H1 (cell line): Measurements from ENCODE around the gene PTPRD.

ENCODE experiments used
- BCL11A ChIP-seq, 2 experiments: IDR thresholded peaks; one replicate each; pipeline ENCODE4 v1.6.1; 2011; ENCODE audit warnings: low read depth in 2 of 2, low read length in 2 of 2, mild to moderate bottlenecking in 2 of 2
- BRCA1 ChIP-seq: IDR thresholded peaks from 2 replicates; pipeline ENCODE4 v1.6.1; 2012; ENCODE audit warnings: low read depth, low read length, improper control_type of control experiment
- CBX8 ChIP-seq: fragments of 300-800, 300-1000 bp; sonication (generic); IDR thresholded peaks from 2 replicates; pipeline ENCODE4 v1.7.1; 2016; ENCODE audit warnings: low read depth, low read length, borderline replicate concordance
- EP300 ChIP-seq, 2 experiments: IDR thresholded peaks; 1 replicate in 1 of 2; 2 replicates in 1 of 2; pipeline ENCODE4 v1.6.1; 2011 to 2012; ENCODE audit warnings: low read depth in 2 of 2, low read length in 2 of 2, mild to moderate bottlenecking in 2 of 2, borderline replicate concordance in 1 of 2, inconsistent platforms in 1 of 2, moderate library complexity in 1 of 2
- EZH2 ChIP-seq: fragments of 200-600 bp; sonication (generic); IDR thresholded peaks from 2 replicates; pipeline ENCODE4 v1.7.1; 2012; ENCODE audit warnings: low read depth, mild to moderate bottlenecking, moderate library complexity, low read length, inconsistent platforms; ENCODE audit not compliant: severe bottlenecking
- POLR2A ChIP-seq, 2 experiments: IDR thresholded peaks; 1 replicate in 1 of 2; 2 replicates in 1 of 2; pipeline ENCODE4 v1.6.1; 2011; ENCODE audit warnings: low read depth in 2 of 2, low read length in 2 of 2, mild to moderate bottlenecking in 2 of 2; ENCODE audit errors: control extremely low read depth in 1 of 2
- SIN3A ChIP-seq, 2 experiments: IDR thresholded peaks in 1 of 2; conservative IDR thresholded peaks in 1 of 2; 2 replicates each; pipeline ENCODE4 v1.6.1; 2011 to 2012; ENCODE audit warnings: low read length in 2 of 2, improper control_type of control experiment in 1 of 2, low read depth in 1 of 2, mild to moderate bottlenecking in 1 of 2
- SP1 ChIP-seq: IDR thresholded peaks from 2 replicates; pipeline ENCODE4 v1.6.1; 2011; ENCODE audit warnings: low read depth, low read length
- ZNF274 ChIP-seq: IDR thresholded peaks from 2 replicates; pipeline ENCODE4 v1.7.0; 2012; ENCODE audit warnings: low read length, borderline replicate concordance; ENCODE audit errors: extremely low read depth
- TF ChIP-seq, protein P1 (sequence below), 3 experiments: IDR thresholded peaks; 1 replicate in 2 of 3; 2 replicates in 1 of 3; pipeline versions ENCODE4 v1.5.1 to v1.6.1; 2011; ENCODE audit warnings: low read length in 3 of 3, mild to moderate bottlenecking in 3 of 3, inconsistent platforms in 2 of 3, low read depth in 1 of 3, moderate library complexity in 1 of 3; ENCODE audit not compliant: insufficient read depth in 1 of 3; ENCODE audit errors: control extremely low read depth in 1 of 3
- TF ChIP-seq, protein P2 (sequence below): IDR thresholded peaks from 2 replicates; pipeline ENCODE4 v1.6.1; 2011; ENCODE audit warnings: low read depth, mild to moderate bottlenecking, low read length; ENCODE audit not compliant: insufficient read depth

DNA sequence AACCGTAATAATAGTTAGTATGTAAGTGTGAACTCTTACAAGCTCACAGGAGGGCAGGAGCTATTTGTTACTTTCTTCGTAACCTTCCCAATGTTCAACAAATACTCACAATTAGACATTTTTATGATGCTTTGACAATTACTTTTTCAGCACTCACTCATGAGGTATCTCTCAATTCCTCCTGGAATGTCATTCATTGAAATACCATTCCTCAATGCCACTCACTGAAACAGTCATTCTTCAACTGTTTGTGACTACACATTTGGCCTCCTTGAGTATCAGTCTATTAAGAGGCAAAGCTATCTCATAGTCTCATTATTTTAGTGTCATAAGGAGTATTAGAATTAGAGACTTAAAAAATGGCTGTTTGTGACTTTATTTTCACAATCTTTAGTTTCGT is 2079.1 kb downstream of the PTPRD start:
- TF ChIP-seq, protein P1, sequence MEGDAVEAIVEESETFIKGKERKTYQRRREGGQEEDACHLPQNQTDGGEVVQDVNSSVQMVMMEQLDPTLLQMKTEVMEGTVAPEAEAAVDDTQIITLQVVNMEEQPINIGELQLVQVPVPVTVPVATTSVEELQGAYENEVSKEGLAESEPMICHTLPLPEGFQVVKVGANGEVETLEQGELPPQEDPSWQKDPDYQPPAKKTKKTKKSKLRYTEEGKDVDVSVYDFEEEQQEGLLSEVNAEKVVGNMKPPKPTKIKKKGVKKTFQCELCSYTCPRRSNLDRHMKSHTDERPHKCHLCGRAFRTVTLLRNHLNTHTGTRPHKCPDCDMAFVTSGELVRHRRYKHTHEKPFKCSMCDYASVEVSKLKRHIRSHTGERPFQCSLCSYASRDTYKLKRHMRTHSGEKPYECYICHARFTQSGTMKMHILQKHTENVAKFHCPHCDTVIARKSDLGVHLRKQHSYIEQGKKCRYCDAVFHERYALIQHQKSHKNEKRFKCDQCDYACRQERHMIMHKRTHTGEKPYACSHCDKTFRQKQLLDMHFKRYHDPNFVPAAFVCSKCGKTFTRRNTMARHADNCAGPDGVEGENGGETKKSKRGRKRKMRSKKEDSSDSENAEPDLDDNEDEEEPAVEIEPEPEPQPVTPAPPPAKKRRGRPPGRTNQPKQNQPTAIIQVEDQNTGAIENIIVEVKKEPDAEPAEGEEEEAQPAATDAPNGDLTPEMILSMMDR (IDR thresholded peaks at IDR 0.05; ENCODE audit: control extremely low read depth in 1 of 3, insufficient read depth in 1 of 3, low read depth in 1 of 3, low read length in 3 of 3) = no peak
- TF ChIP-seq SP1 = no peak
- no peak for TF ChIP-seq BCL11A (IDR thresholded peaks at IDR 0.05; ENCODE audit: low read depth in 2 of 2, low read length in 2 of 2)
- no peak for TF ChIP-seq SIN3A (conservative IDR thresholded peaks at IDR 0.05 in 1 of 2, IDR thresholded peaks at IDR 0.05 in 1 of 2; ENCODE audit: low read depth in 1 of 2, low read length in 2 of 2)
- no peak for TF ChIP-seq BRCA1
- no peak for TF ChIP-seq ZNF274
- TF ChIP-seq EZH2 = no peak
- no peak for TF ChIP-seq POLR2A (IDR thresholded peaks at IDR 0.05; ENCODE audit: control extremely low read depth in 1 of 2, low read depth in 2 of 2, low read length in 2 of 2)
- no peak for TF ChIP-seq CBX8
- TF ChIP-seq, protein P2, sequence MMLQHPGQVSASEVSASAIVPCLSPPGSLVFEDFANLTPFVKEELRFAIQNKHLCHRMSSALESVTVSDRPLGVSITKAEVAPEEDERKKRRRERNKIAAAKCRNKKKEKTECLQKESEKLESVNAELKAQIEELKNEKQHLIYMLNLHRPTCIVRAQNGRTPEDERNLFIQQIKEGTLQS = no peak
- TF ChIP-seq EP300 (IDR thresholded peaks at IDR 0.05; ENCODE audit: borderline replicate concordance in 1 of 2, low read depth in 2 of 2, low read length in 2 of 2) = no peak
